Loucy (cell line): ENCODE measurements around the gene MAN2B2.

Source experiments
- H2AFZ ChIP-seq: fragments of 200-600 bp; sonication (generic); 2 replicates; pipeline ENCODE4 v1.6.0; 2016; ENCODE audit warnings: antibody characterized with exemption, mild to moderate bottlenecking, low read length, moderate library complexity
- H3F3A ChIP-seq: fragments of 200-600 bp; 2 replicates; pipeline ENCODE4 v1.6.0; 2016; ENCODE audit warnings: antibody characterized with exemption, low read depth, mild to moderate bottlenecking
- H3K27me3 ChIP-seq: fragments of 200-600 bp; sonication (generic); 2 replicates; pipeline ENCODE4 v1.6.1; 2014; ENCODE audit warnings: low read length, mild to moderate bottlenecking; ENCODE audit not compliant: insufficient read depth, poor library complexity, severe bottlenecking
- H3K36me3 ChIP-seq: fragments of 200-600 bp; sonication (generic); 2 replicates; pipeline ENCODE4 v1.6.1; 2016; ENCODE audit warnings: low read length; ENCODE audit not compliant: insufficient read depth
- H3K4me1 ChIP-seq: fragments of 200-600 bp; sonication (generic); 2 replicates; pipeline ENCODE4 v1.5.1; 2014; ENCODE audit warnings: low read length, mild to moderate bottlenecking; ENCODE audit not compliant: insufficient read depth, poor library complexity, severe bottlenecking
- H3K4me2 ChIP-seq: fragments of 200-600 bp; sonication (generic); 2 replicates; pipeline ENCODE4 v1.6.0; 2014; ENCODE audit warnings: antibody characterized with exemption, low read length, low read depth, mild to moderate bottlenecking; ENCODE audit not compliant: poor library complexity, severe bottlenecking
- H3K4me3 ChIP-seq: fragments of 200-600 bp; sonication (generic); 2 replicates; pipeline ENCODE4 v1.5.1; 2014; ENCODE audit warnings: low read length, mild to moderate bottlenecking, mixed read lengths; ENCODE audit not compliant: poor library complexity, severe bottlenecking
- H3K79me2 ChIP-seq: fragments of 200-600 bp; sonication (generic); 2 replicates; pipeline ENCODE4 v1.6.1; 2014; ENCODE audit warnings: low read length; ENCODE audit not compliant: insufficient read depth
- H3K9ac ChIP-seq: fragments of 200-600 bp; sonication (generic); 2 replicates; pipeline ENCODE4 v1.6.0; 2014; ENCODE audit warnings: mild to moderate bottlenecking, low read depth, low read length, moderate library complexity; ENCODE audit not compliant: poor library complexity, severe bottlenecking
- H3K9me2 ChIP-seq: fragments of 200-600 bp; sonication (generic); replicated peaks from 2 replicates; pipeline ENCODE4 v1.6.1; 2016; ENCODE audit warnings: low read depth, low read length, mixed read lengths
- H3K9me3 ChIP-seq: fragments of 200-600 bp; sonication (generic); 2 replicates; pipeline ENCODE4 v1.6.1; 2014; ENCODE audit warnings: mild to moderate bottlenecking, antibody characterized with exemption, low read length, low read depth; ENCODE audit not compliant: insufficient read depth
- H4K20me1 ChIP-seq: fragments of 200-600 bp; sonication (generic); 2 replicates; pipeline ENCODE4 v1.6.0; 2014; ENCODE audit warnings: antibody characterized with exemption, low read length, mild to moderate bottlenecking; ENCODE audit not compliant: insufficient read depth, poor library complexity, severe bottlenecking
- CTCF ChIP-seq: fragments of 200-600 bp; sonication (generic); conservative IDR thresholded peaks from 2 replicates; pipeline ENCODE4 v1.5.1; 2014; ENCODE audit warnings: mild to moderate bottlenecking, antibody characterized with exemption, low read length
- EZH2phosphoT487 ChIP-seq: fragments of 200-600 bp; IDR thresholded peaks from 2 replicates; pipeline ENCODE4 v1.6.1; 2018; ENCODE audit warnings: antibody characterized with exemption, mild to moderate bottlenecking, moderate library complexity, borderline replicate concordance

MAN2B2 gene

DNA sequence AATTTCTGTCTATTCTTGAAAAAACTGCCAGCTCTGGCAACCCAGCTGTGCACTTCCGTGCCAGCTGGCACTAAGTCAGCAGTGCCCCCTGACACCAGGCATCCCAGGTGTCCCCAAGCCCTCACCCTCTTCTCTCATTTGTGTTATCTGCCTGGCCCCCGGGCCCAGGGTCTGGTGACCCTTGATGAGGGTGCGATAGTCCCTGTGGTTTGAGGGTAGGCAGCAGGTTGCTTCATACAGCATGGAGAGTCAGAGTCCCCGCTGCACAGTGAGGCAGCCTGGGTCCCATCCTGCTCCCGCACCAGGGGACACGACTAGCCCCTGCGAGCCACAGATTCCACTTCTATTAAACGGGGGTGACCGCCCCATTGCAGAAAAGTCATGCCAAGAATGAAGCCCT lies 1.9 kb downstream of the MAN2B2 start:
- Histone ChIP-seq H3K79me2 (peaks cover 14% of the 10 kb centered on the region; the same call in 1 of the 2 replicates), H3K4me1 (peaks cover 16% of the 10 kb centered on the region), H3K9me2 (no peaks in the 10 kb centered on the region), H3K27me3 (no peaks in the 10 kb centered on the region), H3K4me3 (no peak overlapping the region), H3K9ac (no peak overlapping the region), H3K9me3 (no peaks in the 10 kb centered on the region), H4K20me1 (no peaks in the 10 kb centered on the region), H2AFZ (no peak overlapping the region), H3F3A (no peaks in the 10 kb centered on the region), H3K4me2 (no peak overlapping the region), H3K36me3 (peaks cover 17% of the 10 kb centered on the region; the same call in 1 of the 2 replicates)
- TF ChIP-seq EZH2phosphoT487, result no peak
- TF ChIP-seq CTCF, result no peak

GRCh38 chr4:6577409-6577808 lies 2.4 kb downstream of the MAN2B2 start:
- no peak overlapping the region for H3K4me2 ChIP-seq
- no peak overlapping the region for H2AFZ ChIP-seq
- H3K9me2 ChIP-seq, result no peaks in the 10 kb centered on the region
- H3K36me3 ChIP-seq, result peaks cover 17% of the 10 kb centered on the region; the same call in 1 of the 2 replicates
- H3K4me1 ChIP-seq, result peaks cover 16% of the 10 kb centered on the region
- H3K4me3 ChIP-seq, result no peak overlapping the region
- no peaks in the 10 kb centered on the region for H3K27me3 ChIP-seq
- H3K9me3 ChIP-seq, result no peaks in the 10 kb centered on the region
- H3F3A ChIP-seq, result no peaks in the 10 kb centered on the region
- H3K9ac ChIP-seq, result no peak overlapping the region
- H4K20me1 ChIP-seq, result no peaks in the 10 kb centered on the region
- peaks cover 14% of the 10 kb centered on the region; the same call in 1 of the 2 replicates for H3K79me2 ChIP-seq
- TF ChIP-seq CTCF, result no peak
- TF ChIP-seq EZH2phosphoT487, result no peak

DNA sequence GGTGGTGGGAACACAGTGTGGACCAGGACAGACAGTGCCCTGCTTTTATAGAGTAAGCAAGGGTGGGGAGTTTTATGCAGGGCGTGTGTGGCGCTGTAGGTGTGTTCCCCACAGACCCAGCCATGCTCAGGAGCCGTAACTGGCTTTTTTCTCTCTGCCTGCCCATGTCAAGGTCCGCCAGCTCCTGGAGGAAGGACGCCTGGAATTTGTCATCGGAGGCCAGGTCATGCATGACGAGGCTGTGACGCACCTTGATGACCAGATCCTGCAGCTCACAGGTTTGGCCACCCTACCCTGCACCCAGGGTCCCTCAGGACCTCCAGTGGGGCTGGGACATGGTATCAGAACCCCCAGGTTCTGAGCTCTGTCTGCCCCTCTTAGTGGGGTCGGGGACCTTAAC lies 3.2 kb downstream of the MAN2B2 start:
- H3K36me3 ChIP-seq, result peaks cover 17% of the 10 kb centered on the region; the same call in 1 of the 2 replicates

More for the DNA sequence above, 3.2 kb downstream of the MAN2B2 start:
- Histone ChIP-seq H3K79me2 (peaks cover 14% of the 10 kb centered on the region; the same call in 1 of the 2 replicates), H3K4me3 (no peak overlapping the region), H3K9me3 (no peaks in the 10 kb centered on the region), H3F3A (no peaks in the 10 kb centered on the region), H4K20me1 (no peaks in the 10 kb centered on the region), H3K27me3 (no peaks in the 10 kb centered on the region), H2AFZ (no peak overlapping the region), H3K9me2 (no peaks in the 10 kb centered on the region), H3K9ac (no peak overlapping the region), H3K4me2 (no peak overlapping the region), H3K4me1 (peaks cover 16% of the 10 kb centered on the region)
- TF ChIP-seq CTCF (no peak), EZH2phosphoT487 (no peak)
